Fibroblast of lung (primary cell): ENCODE measurements around the gene FREM2.

Source experiments
- EZH2 ChIP-seq: IDR thresholded peaks from 2 replicates; pipeline ENCODE4 v1.5.1; 2012; ENCODE audit warnings: low read length, control low read depth, mild to moderate bottlenecking; ENCODE audit errors: missing control alignments
- TF ChIP-seq, protein P1 (sequence below), 2 donors: IDR thresholded peaks in 1 of 2; conservative IDR thresholded peaks in 1 of 2; 1 replicate in 1 of 2; 2 replicates in 1 of 2; pipeline ENCODE4 v1.5.1; 2011 to 2012; ENCODE audit warnings: low read length in 2 of 2, control low read depth in 1 of 2, inconsistent platforms in 1 of 2, low read depth in 1 of 2, mild to moderate bottlenecking in 1 of 2

DNA sequence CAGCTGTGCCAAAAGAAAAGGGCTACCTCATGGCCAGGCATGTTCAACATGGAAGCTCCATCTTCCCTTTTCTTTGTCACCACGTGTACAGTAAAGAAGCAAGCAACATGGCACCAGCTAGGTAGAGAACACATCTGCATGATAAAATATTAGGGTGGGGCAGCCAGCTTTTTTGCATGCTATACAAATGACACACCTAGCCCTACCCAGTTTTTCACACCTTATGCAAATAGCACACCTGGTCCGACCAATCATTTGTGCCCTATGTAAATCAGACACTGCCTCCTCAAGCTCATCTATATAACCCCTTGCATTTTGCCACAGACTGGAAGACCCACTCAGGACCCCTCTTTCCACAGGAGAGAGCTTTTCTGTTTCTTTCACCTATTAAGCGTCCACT, 218.2 kb downstream of the FREM2 start:
- TF ChIP-seq, protein P1, sequence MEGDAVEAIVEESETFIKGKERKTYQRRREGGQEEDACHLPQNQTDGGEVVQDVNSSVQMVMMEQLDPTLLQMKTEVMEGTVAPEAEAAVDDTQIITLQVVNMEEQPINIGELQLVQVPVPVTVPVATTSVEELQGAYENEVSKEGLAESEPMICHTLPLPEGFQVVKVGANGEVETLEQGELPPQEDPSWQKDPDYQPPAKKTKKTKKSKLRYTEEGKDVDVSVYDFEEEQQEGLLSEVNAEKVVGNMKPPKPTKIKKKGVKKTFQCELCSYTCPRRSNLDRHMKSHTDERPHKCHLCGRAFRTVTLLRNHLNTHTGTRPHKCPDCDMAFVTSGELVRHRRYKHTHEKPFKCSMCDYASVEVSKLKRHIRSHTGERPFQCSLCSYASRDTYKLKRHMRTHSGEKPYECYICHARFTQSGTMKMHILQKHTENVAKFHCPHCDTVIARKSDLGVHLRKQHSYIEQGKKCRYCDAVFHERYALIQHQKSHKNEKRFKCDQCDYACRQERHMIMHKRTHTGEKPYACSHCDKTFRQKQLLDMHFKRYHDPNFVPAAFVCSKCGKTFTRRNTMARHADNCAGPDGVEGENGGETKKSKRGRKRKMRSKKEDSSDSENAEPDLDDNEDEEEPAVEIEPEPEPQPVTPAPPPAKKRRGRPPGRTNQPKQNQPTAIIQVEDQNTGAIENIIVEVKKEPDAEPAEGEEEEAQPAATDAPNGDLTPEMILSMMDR (conservative IDR thresholded peaks at IDR 0.05 in 1 of 2, IDR thresholded peaks at IDR 0.05 in 1 of 2; ENCODE audit: low read depth in 1 of 2, low read length in 2 of 2): no peak
- TF ChIP-seq EZH2: no peak
